ENCODE results near the gene PCGF3.

DNA sequence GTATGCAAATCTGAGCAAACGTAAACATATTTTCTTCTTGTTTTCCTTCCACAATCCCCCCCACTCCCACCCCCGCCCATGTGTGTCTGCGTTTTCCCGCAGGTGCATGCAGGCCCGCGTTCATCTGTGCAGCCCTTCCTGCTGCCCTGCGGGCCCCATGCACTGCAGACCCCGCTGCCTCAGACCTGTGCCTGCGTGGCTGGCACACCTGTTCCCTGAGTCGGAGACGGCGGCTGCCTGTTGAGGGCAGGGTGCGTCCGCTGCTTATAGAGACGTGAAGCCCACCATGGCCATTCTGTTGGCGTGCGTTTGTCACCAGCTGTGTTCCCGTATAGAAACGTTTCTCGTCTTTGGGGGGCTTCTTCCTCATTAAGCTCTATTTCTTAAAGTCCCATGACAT, 51.5 kb downstream of the PCGF3 start:
- TF ChIP-seq, protein P1, sequence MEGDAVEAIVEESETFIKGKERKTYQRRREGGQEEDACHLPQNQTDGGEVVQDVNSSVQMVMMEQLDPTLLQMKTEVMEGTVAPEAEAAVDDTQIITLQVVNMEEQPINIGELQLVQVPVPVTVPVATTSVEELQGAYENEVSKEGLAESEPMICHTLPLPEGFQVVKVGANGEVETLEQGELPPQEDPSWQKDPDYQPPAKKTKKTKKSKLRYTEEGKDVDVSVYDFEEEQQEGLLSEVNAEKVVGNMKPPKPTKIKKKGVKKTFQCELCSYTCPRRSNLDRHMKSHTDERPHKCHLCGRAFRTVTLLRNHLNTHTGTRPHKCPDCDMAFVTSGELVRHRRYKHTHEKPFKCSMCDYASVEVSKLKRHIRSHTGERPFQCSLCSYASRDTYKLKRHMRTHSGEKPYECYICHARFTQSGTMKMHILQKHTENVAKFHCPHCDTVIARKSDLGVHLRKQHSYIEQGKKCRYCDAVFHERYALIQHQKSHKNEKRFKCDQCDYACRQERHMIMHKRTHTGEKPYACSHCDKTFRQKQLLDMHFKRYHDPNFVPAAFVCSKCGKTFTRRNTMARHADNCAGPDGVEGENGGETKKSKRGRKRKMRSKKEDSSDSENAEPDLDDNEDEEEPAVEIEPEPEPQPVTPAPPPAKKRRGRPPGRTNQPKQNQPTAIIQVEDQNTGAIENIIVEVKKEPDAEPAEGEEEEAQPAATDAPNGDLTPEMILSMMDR (IDR thresholded peaks at IDR 0.05): no peak
- no peak for TF ChIP-seq EP300 (IDR thresholded peaks at IDR 0.05; ENCODE audit: low read depth)

Data from transverse colon (tissue), 3 donors.